GM19324 (cell line): ENCODE measurements around the gene ACOT7.
"Not testable (repeated sequence)": the region's sequence is repeated elsewhere in the genome, so short reads cannot be mapped to it uniquely, and the experiment has no call there.

Source experiments
- ATAC-seq: cut with Tn5 transposase; IDR thresholded peaks from one replicate; pipeline ENCODE4 v1.9.1; 2021; ENCODE audit warnings: mild to moderate bottlenecking, moderate library complexity; ENCODE audit not compliant: unreplicated experiment, low FRiP score

The ACOT7 gene

GRCh38 chr1:6401673-6402072, 8.1 kb upstream of the ACOT7 start:
- no peak for ATAC-seq

DNA sequence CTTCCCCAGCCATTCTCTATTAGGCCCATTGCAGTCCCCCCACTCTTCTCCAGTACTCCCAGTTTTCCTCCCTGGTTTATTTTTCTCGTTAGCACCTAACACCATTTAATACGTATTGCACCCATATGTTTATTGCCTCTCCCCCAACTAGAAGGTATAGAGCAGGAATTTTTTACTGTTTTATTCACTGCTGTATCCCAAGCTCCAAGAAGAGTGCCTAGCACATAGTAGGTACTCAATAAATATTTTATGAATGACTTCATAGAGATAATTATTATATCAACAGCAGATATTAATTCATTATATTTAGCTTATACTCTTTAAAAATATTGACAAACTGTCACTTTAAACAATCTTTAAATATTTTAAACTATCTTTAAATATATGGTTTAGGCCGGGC, 5.7 kb upstream of the ACOT7 start:
- no peak for ATAC-seq

- ATAC-seq, result no peak
Measured at GRCh38 chr1:6397844-6398441, 4.4 kb upstream of the ACOT7 start.

DNA sequence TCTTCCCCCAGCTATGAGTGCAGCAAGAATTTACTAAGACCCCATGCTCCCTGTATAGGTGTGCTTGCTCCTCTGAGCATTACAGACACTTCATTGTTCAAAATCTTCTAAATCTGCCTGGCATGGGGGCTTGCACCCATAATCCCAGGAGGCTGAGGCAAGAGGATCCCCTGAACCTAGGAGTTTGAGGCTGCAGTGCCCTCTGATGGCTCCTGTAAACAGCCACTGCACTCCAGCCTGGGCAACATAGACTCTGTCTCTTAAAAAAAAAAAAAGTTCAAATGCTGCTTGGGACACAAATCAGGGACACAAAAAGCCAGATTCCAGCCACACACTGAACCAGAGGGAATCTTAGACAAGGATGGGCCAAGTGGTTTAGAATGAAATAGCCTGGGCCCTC, 3.4 kb upstream of the ACOT7 start:
- no peak for ATAC-seq

- not testable (repeated sequence) for ATAC-seq
Measured at GRCh38 chr1:6395781-6396244, 2.2 kb upstream of the ACOT7 start.

GRCh38 chr1:6395130-6395529, 1.6 kb upstream of the ACOT7 start:
- not testable (repeated sequence) for ATAC-seq

- peak; percentile 6 for ATAC-seq
Measured at GRCh38 chr1:6392809-6393399, 663 bp downstream of the ACOT7 start.

DNA sequence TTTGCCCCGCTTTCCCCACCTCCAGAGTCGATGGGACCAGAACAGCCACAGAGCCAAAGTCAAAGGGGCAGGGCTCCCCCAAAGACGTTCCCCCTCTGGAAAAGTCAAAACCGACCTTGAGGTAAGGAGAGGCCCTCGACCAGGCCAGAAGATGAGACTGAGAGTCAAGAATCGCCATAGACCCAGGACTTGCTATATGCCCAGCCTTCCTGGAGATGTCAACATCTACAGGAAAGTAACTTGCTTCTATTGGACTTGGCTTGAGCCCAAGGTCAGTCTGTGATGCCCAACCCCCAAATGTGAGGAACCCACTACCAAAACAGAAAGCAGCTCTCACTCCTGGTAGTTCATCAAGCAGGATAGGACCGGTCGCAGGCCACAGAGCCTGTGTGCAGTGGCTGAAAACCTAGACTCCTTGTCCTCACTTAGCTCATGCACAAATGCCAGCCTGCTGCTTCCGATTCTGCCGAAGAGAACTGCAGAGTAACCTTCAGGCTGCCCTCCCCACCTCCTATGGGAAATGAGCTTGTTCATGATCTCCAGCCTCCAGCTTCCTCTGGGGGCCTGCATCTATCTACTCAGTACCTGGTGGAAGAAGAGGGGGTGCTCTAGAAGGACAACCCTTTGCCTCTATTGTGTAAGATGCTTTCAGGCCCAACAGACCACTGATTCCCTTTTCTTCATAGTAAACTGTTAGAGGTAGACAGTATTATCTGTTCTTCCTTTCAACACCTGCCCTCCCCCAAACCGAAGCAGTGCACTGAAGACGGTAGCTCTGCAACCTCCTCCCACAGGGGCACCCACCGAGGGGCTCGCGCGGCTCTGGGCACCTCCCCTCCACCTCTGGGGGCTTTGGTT, 1.4 kb downstream of the ACOT7 start:
- no peak for ATAC-seq

DNA sequence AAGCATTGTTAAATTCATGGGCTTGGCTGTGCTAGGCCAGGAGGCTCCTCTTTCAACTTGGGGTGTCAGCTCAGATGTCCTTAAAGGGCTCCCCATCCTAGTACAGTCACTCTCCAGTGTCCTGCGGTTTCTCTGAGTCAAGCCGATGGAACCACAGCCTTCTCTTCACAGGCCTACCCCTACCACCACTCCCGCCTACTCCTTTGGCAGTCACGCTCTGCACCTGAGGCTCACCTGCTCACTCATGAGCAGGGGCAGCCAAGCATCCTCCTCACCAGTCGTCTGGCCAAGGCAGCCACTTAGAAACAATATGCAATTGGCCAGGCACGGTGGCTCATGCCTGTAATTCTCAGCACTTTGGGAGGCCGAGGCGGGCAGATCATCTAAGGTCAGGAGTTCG, 3.6 kb downstream of the ACOT7 start:
- no peak for ATAC-seq

- no peak for ATAC-seq
Measured at GRCh38 chr1:6386371-6386949, 7.1 kb downstream of the ACOT7 start.

DNA sequence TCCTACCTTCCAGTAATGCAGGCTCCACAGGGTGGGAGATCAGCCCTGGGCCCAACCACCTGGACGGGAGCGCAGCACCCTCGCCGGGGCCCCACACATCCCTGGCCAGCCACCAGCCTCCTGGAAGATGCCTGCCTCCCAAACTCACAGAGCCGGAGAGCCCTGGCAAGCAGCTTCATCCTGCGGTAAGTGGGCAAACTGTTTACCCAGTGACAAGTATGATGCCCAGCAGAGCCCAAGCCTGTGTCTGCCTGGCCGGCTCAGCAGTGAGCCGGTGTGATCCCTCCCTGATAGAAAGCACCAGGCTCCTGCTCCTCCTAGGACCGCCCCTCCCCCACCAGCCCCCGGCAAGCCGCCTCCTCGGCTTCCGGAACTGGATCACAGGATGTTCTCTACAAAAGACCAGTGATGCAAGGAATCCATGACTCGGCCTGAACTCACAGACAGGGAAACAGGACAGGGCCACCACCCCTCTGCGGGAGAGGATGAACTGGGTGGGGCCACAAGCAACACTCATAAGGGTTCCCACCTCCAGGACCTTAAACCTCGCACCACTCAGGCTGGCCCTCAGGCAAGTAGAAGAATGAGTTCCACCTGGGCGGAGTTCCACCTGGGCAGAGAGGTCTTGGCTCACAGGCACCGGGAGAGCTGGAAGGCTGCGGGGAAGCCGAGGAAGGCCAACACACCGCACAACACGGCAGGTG, 7.9 kb downstream of the ACOT7 start:
- no peak for ATAC-seq

DNA sequence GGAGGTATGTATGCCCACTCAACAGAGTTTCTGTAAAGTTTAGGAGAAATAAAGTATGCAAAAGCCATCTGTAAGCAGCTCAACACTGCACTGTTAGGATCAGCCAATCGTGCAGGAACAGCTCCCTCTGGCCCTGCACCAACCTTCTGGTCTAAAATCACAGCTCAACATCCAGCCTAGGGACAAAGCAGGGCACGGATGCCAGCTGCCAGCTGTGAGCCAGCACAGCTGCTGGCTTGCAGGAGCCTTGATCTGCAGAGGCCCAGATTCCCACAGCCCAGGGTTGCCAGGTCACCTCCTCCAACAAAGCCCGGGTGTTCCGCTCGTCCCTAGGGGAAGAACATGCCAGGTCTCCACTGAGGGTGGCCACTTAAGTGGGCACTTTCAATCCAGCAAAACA, 8.6 kb downstream of the ACOT7 start:
- no peak for ATAC-seq

- ATAC-seq, result no peak
Measured at GRCh38 chr1:6384135-6384534, 9.4 kb downstream of the ACOT7 start.

DNA sequence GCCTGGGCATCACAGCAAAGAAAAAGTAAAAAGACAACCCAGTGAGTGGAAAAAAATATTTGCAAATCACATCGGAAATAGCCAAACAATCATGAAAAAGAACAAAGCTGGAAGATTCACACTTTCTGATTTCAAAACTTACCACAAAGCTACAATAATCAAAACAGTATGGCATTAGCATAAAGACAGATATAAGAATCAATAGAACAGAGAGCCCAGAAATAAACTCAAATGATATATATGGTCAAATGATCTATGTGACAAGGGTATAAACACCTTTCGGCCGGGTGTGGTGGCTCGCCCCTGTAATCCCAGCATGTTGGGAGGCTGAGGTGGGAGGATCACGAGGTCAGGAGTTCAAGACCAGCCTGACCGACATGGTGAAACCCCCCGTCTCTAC, 13.5 kb downstream of the ACOT7 start:
- no peak for ATAC-seq

GRCh38 chr1:6378096-6378746, 15.3 kb downstream of the ACOT7 start:
- ATAC-seq, result no peak

DNA sequence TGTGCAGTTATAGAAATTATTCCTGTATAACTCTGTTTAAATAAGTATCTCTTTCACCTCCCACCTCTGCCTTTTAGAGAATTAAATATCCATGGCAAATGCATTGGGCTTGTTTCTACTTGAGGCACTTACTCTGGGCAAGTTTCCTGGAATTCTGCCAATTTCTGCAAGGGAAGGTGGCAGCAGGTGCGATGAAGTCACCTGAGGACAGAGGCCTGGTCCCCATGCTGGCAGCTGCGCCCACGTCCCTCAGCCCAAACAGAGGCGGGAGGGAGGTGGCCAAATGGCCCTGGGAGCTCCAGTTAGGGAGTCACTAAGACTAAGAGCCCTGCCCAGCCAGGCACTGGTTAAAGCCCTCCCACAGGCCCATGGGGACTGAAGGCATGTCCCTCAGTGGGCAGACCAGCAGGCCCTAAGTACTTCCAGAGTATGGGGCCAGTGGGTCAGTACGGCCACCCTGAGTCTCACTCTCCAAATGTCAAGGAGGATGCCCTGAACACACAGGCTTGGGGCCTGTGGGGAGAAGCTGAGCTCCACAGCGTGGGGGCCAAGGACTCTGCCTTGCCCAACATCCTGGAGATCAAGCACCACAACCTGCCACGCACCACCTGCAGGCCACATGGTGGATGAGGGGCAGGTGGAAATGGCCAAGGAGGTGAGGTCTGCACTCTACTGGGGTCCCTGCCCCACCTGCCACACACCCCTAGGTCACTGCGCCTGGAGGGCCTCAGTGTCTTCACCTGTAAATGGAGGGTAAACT, 19.4 kb downstream of the ACOT7 start:
- no peak for ATAC-seq

GRCh38 chr1:6372236-6372635, 21.3 kb downstream of the ACOT7 start:
- ATAC-seq, result not testable (repeated sequence)

GRCh38 chr1:6370006-6370405, 23.6 kb downstream of the ACOT7 start:
- ATAC-seq, result no peak

GRCh38 chr1:6367381-6368012, 26.1 kb downstream of the ACOT7 start:
- no peak for ATAC-seq
